GM19372 (cell line): ENCODE measurements around the gene MKI67.
"Not testable (repeated sequence)": the region's sequence is repeated elsewhere in the genome, so short reads cannot be mapped to it uniquely, and the experiment has no call there.

Source experiments
- ATAC-seq: cut with Tn5 transposase; IDR thresholded peaks from one replicate; pipeline ENCODE4 v1.9.1; 2021; ENCODE audit warnings: mild to moderate bottlenecking, low read depth, moderate library complexity; ENCODE audit not compliant: unreplicated experiment

The MKI67 gene

GRCh38 chr10:128125944-128126764 lies at the start of gene MKI67:
TSS of gene MKI67 (minus strand) at chr10:128126423. CDS start at chr10:128125667, 756 bp downstream.
- peak; percentile 77 for ATAC-seq

GRCh38 chr10:128174581-128175559 lies 48.6 kb upstream of the MKI67 start:
- no peak for ATAC-seq

GRCh38 chr10:128173386-128173785 lies 47.2 kb upstream of the MKI67 start:
- no peak for ATAC-seq

- ATAC-seq: no peak
Measured at GRCh38 chr10:128172756-128173155, 46.5 kb upstream of the MKI67 start.

GRCh38 chr10:128169811-128170379 lies 43.7 kb upstream of the MKI67 start:
- ATAC-seq: no peak

GRCh38 chr10:128167926-128168520 lies 41.8 kb upstream of the MKI67 start:
- no peak for ATAC-seq

- ATAC-seq: not testable (repeated sequence)
Measured at GRCh38 chr10:128167123-128167522, 40.9 kb upstream of the MKI67 start.

GRCh38 chr10:128166151-128166550 lies 39.9 kb upstream of the MKI67 start:
- no peak for ATAC-seq

GRCh38 chr10:128165536-128165935 lies 39.3 kb upstream of the MKI67 start:
- ATAC-seq: no peak

- ATAC-seq: no peak
Measured at GRCh38 chr10:128163701-128164100, 37.5 kb upstream of the MKI67 start.

- no peak for ATAC-seq
Measured at GRCh38 chr10:128161031-128161430, 34.8 kb upstream of the MKI67 start.

GRCh38 chr10:128160297-128160711 lies 34.1 kb upstream of the MKI67 start:
- ATAC-seq: no peak

- ATAC-seq: no peak
Measured at GRCh38 chr10:128158021-128158795, 32.0 kb upstream of the MKI67 start.

GRCh38 chr10:128156999-128157755 lies 31.0 kb upstream of the MKI67 start:
- no peak for ATAC-seq

GRCh38 chr10:128152741-128153580 lies 26.7 kb upstream of the MKI67 start:
- ATAC-seq: no peak

GRCh38 chr10:128151031-128151430 lies 24.8 kb upstream of the MKI67 start:
- ATAC-seq: no peak

- ATAC-seq: no peak
Measured at GRCh38 chr10:128150561-128150960, 24.3 kb upstream of the MKI67 start.

- peak; percentile 91 for ATAC-seq
Measured at GRCh38 chr10:128150045-128150493, 23.8 kb upstream of the MKI67 start.
